HG03095 (cell line): ENCODE results near the gene ZNF98.

Experiments used
- ATAC-seq: cut with Tn5 transposase; IDR thresholded peaks from one replicate; pipeline ENCODE4 v1.9.1; 2021; ENCODE audit warnings: moderate library complexity; ENCODE audit not compliant: unreplicated experiment

Gene ZNF98

DNA sequence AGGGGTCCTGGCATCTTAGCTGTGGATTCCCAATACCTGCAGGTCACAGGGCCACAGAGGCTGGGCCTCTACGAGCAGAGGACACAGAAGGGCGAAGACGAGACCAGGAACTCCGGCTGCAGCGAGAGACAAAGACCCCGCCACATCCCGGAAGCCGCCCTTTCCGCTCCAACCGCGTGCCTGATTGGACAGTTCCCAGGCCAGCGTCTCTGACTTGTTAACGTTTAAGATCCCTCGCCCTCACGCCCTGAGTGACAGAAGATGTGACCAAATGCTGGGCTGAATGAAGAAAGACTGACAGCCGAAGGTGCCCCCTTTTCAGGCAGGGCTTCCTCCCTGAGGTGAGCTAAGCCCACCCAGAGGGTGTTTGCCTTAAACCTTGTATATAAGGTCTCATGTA, at the start of gene ZNF98:
Gene ZNF98, minus strand, starts transcription at position 136 of the 400 bp plus-strand sequence. Its CDS starts 122 bp downstream, at position 14.
- no peak for ATAC-seq

DNA sequence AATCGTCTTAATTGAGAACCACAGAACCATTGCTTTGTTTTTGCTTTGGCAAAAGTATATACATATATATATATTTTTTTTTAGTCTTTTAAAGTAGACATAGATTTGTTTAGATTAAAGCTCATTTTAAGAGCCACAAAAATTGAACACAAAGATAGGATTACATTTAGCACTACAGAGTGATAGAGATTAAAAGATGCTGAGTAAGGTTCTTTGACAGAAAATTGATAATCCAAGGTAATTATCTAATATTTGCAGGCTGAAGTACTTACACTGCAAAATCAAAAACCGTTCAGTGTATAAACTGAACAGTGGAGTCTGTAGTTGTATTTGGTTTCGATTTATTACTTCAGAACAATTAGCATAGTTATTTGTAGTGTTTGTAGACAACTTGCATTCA, 24.5 kb upstream of the ZNF98 start:
- no peak for ATAC-seq

DNA sequence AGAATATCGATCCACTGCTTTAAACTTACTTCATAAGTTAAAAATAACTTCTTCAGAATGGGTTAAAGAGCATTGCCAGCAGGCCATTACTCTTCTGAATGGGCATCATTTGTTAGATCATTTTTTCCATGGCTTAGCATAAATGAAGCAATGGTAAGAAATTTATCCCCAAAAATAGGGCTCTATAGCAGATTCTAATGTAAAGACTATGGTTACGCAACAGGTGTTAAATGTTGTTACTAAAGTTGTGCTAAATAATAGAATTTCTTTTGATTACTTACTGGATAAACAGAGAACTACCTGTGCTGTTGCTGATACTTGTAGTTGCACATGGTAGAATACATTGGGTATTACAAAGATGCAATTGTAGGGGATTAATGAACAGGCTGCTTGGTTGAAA, 15.9 kb upstream of the ZNF98 start:
- no peak for ATAC-seq

DNA sequence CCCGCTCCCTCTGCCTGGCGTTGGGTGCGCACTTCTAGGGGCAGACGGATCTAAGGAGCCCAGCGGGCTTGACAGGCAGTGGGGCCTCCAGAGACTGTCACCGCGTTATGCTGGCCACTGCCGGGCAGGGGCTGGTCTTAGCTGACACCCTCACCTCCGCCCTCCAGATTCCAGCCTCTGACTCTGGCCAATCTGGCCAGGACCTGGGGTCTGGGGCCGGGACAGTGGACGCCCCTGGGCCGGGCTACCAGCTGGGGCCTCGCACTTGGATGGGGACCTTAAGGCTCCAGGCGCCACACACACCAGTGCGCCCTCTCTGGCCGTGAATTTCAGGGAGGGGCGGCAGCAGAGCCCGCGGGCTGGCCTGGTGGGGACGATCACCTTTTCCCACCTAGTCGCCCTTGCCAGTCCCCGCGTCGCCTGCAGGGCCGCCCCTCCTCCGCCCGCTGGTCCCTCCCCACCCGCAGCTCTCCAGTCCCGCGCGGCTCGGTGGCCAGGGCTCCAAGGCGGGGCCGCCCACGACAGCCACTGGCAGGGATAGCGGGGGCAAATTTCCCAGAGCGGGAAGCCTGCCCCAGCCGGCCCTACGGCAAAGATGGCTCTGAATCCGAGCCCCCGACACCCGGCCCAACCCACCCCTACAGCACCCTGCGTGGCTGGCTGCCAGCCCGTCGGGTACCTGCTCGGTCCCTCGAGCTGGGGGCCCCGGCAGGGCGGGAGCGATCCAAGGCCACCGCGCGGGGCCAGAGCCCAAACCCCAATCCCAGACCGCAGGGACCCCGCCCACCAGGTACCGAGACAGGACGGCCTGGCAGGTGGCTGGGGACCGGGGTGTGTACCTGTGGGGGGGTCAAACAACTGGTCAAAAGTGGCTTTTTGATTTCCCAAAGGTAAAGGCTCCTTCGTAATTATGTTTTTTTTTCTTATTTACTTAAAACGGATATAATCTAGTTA, 6.1 kb upstream of the ZNF98 start:
- ATAC-seq: no peak

DNA sequence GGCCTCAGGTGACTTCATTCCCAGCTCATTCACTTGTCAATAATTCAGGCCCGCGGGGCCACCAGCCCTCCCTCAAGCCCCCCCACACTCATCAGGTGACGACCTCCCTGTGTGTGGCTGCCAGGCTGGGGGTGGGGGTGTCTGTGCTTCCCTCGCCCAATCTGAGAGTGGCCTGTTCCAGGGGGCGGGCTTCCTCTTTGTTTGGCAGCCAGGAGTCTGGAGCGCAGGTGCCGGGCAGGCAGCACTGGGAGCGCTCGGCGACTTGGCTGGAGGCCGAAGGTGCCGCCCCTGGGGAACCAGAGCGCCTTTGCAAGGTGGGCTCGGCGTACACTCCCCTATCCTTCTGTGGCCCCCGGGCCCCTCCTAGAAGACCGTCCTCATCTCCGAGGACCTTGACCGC, 5.4 kb upstream of the ZNF98 start:
- no peak for ATAC-seq

DNA sequence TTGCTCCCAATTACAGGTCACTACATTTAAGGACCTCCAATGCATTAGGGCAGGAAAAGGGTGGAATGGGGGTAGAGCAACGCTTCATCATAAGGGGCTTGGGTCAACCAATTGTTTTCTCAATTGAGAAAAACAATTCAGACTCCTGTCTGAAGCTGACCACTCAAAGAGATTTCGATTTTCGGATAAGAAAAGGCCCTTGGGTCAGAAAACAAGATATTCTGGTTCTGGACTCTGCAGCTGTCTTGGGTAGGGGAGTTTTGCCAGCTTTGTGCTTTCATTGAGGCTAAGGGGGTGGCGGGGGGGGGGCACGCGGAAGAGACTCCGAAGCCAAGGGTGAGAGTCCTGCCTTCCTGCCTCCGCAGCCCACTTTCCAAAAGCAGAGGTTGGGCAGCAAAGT, 4.8 kb upstream of the ZNF98 start:
- no peak for ATAC-seq

DNA sequence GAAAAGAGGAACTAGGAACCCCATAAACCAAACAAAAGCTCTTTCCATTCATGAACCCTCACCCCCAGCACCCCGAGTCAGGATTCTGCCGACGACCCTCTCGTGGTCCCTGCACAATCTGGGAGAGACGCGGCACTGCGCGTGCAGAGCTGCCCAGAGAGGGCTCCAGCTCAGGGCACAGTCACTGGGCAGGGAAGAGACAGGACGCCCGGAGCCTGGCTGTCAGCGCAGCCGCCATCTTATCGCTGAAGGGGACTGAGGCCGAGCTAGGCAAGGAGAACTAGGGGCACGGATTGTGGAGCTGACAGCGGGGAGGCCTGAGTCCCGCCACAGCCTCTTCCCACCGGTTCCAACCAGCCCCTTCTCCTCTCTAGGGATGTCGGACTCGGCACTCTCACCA, 349 bp downstream of the ZNF98 start:
- no peak for ATAC-seq

DNA sequence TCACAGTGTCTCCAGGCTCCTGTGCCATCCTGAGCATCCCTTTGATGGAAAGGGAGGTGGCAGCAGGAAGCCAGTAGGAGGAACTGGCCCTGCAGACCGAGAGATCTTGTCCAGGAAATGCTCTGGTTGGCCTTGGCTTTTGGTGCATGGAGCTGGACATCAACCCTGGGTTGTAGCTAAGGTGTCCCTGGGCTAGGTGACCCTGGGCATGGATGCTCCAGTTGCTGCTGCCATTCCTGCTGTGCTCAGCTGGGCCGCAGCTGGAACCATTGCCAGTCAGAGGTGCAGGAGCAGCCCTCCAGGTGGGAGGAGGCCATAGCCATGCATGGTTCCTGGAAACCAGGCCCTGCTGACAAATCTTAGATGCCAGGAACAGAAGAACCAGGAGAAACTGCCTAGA, 67.5 kb downstream of the ZNF98 start:
- no peak for ATAC-seq
